BJ (cell line): ENCODE data around the gene HOXC6. TPM values are rescaled to one million over a fixed set of nuclear protein-coding genes. Genes with fewer than 3 reads are reported as not detected.

Experiments used
- CTCF ChIA-PET: fragments of 350-600 bp; formaldehyde crosslinking; extraction: SDS; loops from one replicate; lab custom pipeline; 2021; ENCODE audit warnings: antibody characterized with exemption, inconsistent platforms; lab: Yijun Ruan, JAX
- POLR2A ChIA-PET: fragments of 300-600 bp; sonication (Branson Sonifier 250); formaldehyde crosslinking; extraction: SDS; loops from one replicate; lab custom pipeline; 2021; ENCODE audit warnings: antibody characterized with exemption; lab: Charles Lee
- DNase-seq: peaks from one replicate; pipeline ENCODE4 v3.0.0-alpha.2; 2011; ENCODE audit warnings: low read depth
- H3K27me3 ChIP-seq: 2 replicates; pipeline ENCODE4 v1.6.0; 2011; ENCODE audit warnings: low read length; ENCODE audit not compliant: control insufficient read depth, insufficient read depth
- H3K36me3 ChIP-seq: 2 replicates; pipeline ENCODE4 v1.5.1; 2011; ENCODE audit warnings: low read length; ENCODE audit not compliant: control insufficient read depth, insufficient read depth
- H3K4me3 ChIP-seq: 2 replicates; pipeline ENCODE4 v1.5.1; 2011; ENCODE audit warnings: low read depth, mild to moderate bottlenecking, control low read depth, low read length
- CTCF ChIP-seq: IDR thresholded peaks from 2 replicates; pipeline ENCODE4 v1.5.1; 2011; ENCODE audit warnings: low read depth, mild to moderate bottlenecking, control low read depth, inconsistent platforms, low read length, moderate library complexity; ENCODE audit not compliant: insufficient read depth
- polyA plus RNA-seq: library from polyadenylated mRNA; depleted of rRNA; stranded (reverse); fragments of >200 nt; gene quantifications from 2 replicates; pipeline ENCODE4 v1.2.3, GENCODE V29; 2011

Gene HOXC6
- polyA plus RNA-seq, 1 experiment, result 5.9 TPM

DNA sequence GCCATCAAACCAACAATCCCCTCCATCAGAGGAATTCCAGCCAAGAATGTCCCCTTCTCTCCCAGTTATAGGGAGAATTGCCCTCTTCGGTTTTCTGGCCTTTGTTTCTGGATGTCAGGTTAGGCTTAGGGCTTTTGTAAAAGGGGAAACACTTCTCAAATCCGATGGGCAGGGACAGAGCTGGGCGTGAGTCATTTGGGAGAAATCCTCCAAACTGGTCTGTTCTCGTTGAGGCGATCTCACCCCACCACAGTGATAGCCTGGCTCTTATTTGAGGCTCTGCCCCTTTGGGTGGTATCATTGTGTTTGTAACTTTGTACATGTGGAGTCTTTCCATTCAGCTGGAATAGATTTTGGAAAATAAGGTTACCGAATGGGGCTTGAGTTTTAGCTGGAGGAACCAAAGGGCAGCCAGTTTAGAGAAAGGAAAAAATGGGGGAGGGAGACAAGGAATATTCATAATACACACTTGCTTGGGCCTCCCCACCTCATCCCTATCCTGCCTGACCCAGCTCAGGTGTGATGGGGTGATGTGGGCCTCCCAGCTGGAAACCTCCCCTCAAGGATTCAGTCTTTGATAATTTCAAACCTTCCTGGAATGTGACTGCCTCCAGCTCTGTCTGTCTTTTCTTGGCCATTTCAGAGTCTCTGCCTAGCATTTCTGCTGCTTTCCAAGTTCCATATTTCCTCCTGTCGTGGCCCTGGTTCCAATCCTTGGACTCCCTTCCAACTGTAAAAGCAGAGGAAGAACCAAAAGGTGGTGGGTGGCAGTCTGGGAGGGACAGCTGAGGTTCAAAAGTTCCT lies 32.9 kb downstream of the HOXC6 start:
- ChIA-PET POLR2A (no interaction called here), CTCF (interaction anchor here (1.5 kb wide), 1 partner anchor 9 kb away, joined by 5 read pairs; no protein-coding TSS in a partner anchor)
- Histone ChIP-seq H3K4me3 (no peak overlapping the region), H3K27me3 (peaks cover 3% of the 10 kb centered on the region), H3K36me3 (no peaks in the 10 kb centered on the region)
- no peak for TF ChIP-seq CTCF
- DNase-seq, result no peak

DNA sequence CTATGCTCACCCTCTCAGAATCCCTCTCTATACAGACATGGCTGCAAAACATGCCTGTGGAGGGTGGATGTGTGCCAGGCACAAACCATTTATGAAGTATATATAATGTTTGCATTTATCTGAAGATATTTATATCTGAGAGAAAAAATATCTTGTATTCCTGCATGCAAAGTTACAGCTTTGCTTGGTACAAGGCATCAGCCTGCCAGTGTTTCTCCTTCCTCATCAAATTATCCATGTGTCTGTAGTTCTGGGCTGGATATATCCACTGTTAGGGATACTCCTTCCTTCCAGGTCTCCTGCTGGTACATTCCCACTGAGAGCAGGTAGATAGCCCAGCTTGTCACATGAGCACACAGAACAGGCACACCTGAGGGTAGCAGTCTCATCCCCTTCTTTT lies 37.4 kb downstream of the HOXC6 start:
- ChIA-PET POLR2A (no interaction called here), CTCF (interaction anchor here (1.0 kb wide), 2 partner anchors 136 to 315 kb away, joined by 3 to 4 read pairs; no protein-coding TSS in a partner anchor)
- no peaks in the 10 kb centered on the region for H3K36me3 ChIP-seq
- H3K4me3 ChIP-seq, result no peak overlapping the region
- no peak for DNase-seq
- H3K27me3 ChIP-seq, result peaks cover 3% of the 10 kb centered on the region
- no peak for TF ChIP-seq CTCF

DNA sequence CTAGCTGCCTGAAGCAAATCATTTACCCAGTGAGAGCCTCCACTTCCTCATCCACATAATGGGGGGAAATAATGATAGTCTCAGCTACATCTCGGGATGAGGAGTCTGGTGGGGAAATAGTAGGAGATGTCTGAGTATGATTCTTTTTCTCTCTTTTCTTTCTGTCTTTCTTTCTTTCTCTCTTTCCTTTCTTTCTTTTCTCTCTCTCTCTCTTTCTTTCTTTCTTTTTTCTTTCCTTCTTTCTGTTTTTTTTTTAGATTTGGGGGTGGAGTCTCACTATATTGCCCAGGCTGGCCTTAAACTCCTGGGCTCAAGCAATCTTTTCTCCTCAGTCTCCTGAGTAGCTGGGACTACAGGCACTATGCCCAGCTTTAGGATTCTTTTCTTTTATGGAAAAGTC lies 38.2 kb downstream of the HOXC6 start:
- no peak for DNase-seq
- ChIA-PET POLR2A (no interaction called here), CTCF (interaction anchor here (1.0 kb wide), 1 partner anchor 314 kb away, joined by 3 read pairs; no protein-coding TSS in a partner anchor)
- TF ChIP-seq CTCF, result no peak
- H3K27me3 ChIP-seq, result peaks cover 2% of the 10 kb centered on the region
- no peak overlapping the region for H3K4me3 ChIP-seq
- no peaks in the 10 kb centered on the region for H3K36me3 ChIP-seq

DNA sequence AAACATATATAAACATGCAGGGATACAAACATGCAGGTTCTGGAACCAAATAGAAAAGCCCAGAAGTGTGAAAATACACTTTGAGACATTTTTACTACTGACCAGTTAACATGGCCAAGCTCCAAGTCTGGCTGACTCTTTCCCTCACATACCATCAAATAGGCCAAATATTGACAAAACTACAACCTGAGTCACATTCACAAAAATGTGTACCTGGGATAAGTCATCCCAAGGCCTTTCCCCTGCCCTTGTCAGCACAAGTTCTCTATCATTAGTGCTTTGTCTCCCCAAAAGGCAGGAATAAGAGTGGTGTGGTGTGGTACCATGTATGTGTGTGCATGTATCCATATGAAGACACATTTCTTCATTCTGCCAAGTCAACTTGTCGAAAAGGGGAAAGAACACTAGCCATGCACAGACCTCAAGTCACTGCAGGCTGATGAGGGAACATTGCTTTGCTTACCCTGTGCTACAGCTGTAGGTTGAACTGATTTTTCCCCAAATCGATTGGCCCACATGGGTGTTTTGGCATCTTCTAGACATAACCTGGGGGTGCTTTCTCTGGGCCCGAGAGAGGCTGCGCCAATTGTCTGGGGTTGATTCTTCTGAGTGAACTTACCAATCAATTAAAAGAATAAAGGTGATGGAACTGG lies 40.3 kb downstream of the HOXC6 start:
- no peak for TF ChIP-seq CTCF
- CTCF ChIA-PET, result interaction anchor here (0.9 to 1.2 kb wide), 4 partner anchors 18 to 122 kb away, joined by 3 to 6 read pairs (median 4); partner anchors contain the start of gene HOXC5
- H3K36me3 ChIP-seq, result no peaks in the 10 kb centered on the region
- POLR2A ChIA-PET, result no interaction called here
- no peak for DNase-seq
- no peaks in the 10 kb centered on the region; the same call in 1 of the 2 replicates for H3K27me3 ChIP-seq
- no peak overlapping the region for H3K4me3 ChIP-seq

DNA sequence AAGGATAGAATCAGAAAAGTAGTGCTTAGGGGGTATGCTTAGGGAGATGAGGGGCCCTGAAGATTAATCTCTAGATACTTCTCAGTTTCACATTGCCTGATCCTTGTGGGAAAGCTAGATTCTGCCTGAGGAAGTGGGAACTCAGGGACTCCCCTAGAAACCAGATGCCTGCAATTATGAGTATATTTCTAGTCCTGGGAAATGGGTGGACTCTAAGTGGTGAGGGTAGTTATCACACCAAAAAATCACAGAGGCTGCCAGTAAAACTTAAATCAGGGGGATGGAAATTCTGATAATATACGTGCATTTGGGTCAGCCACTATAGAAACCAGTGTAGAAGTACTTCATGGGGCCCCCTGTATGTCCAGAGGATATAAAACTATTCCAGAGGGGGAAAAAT lies 43.7 kb downstream of the HOXC6 start:
- H3K27me3 ChIP-seq, result peaks cover 6% of the 10 kb centered on the region
- no peak for DNase-seq
- CTCF ChIA-PET, result no interaction called here
- POLR2A ChIA-PET, result no interaction called here
- no peak for TF ChIP-seq CTCF
- no peaks in the 10 kb centered on the region for H3K36me3 ChIP-seq
- no peak overlapping the region for H3K4me3 ChIP-seq
